Right lobe of liver (tissue), 6 donors: ENCODE data around the gene MAF. TPM values are rescaled to one million over a fixed set of nuclear protein-coding genes. Genes with fewer than 3 reads are reported as not detected.

Experiments used
- ATAC-seq, 4 donors: fragments of 200-7000 bp; cut with Tn5 transposase; one replicate each; pipeline ENCODE4 v1.9.1; 2020; ENCODE audit warnings: mild to moderate bottlenecking in 4 of 4, moderate library complexity in 4 of 4
- DNase-seq, 3 donors: peaks; one replicate each; pipeline ENCODE4 v3.0.0-alpha.2; 2020
- H3K27ac ChIP-seq, 3 donors: fragments of 200-600 bp; one replicate each; pipeline ENCODE4 v1.8.0; 2022
- H3K27me3 ChIP-seq, 2 donors: fragments of 200-600 bp; one replicate each; pipeline ENCODE4 v1.8.0; 2022
- H3K36me3 ChIP-seq, 4 donors: fragments of 200-600 bp; sonication (generic) in 1 of 4; one replicate each; pipeline versions ENCODE4 v1.5.1 to v1.8.0; 2017 to 2022; ENCODE audit warnings: control low read depth in 1 of 4
- H3K4me1 ChIP-seq, 4 donors: fragments of 200-600 bp; sonication (generic) in 1 of 4; one replicate each; pipeline versions ENCODE4 v1.5.1 to v1.8.0; 2017 to 2022; ENCODE audit warnings: control low read depth in 1 of 4
- H3K4me3 ChIP-seq, 3 donors: fragments of 200-600 bp; one replicate each; pipeline ENCODE4 v1.8.0; 2022
- H3K9me3 ChIP-seq, 4 donors: fragments of 200-600 bp; sonication (generic) in 1 of 4; one replicate each; pipeline versions ENCODE4 v1.5.1 to v1.8.0; 2017 to 2022; ENCODE audit warnings: control low read depth in 1 of 4
- POLR2A ChIP-seq: fragments of 450-650 bp; IDR thresholded peaks from one replicate; pipeline ENCODE4 v1.6.1; 2017; ENCODE audit warnings: antibody characterized with exemption, mild to moderate bottlenecking
- WGBS: methylation state at CpG from one replicate; pipeline ENCODE4 v1.1.6; 2018; ENCODE audit warnings: low coverage, low lambda C conversion rate; ENCODE audit not compliant: insufficient coverage; ENCODE audit errors: missing lambda C conversion rate; 5-methylcytosine and 5-hydroxymethylcytosine counted together
- intact Hi-C, 2 donors: fragments of 100-400 bp; cut with DNase I; formaldehyde crosslinking; loops; one replicate each; pipeline versions ENCODE4 v1.11.2 to v1.14.1; 2022
- total RNA-seq, 6 experiments: library from RNA; depleted of rRNA in 2 of 6; stranded (reverse); fragments of >200 nt in 2 of 6; fragmentation: NEBNext Ultra II Directional in 3 of 6; extraction: Animal tissue kit (Norgen Biotek cat#: 25700) in 3 of 6; gene quantifications; one replicate each; pipeline versions ENCODE4 v1.1.0 to v1.2.4, GENCODE V29; 2016 to 2023
- TF ChIP-seq, protein P1 (sequence below), 4 donors: fragments of 200-600 bp in 3 of 4; fragments of 450-650 bp in 1 of 4; IDR thresholded peaks; one replicate each; pipeline versions ENCODE4 v1.5.1 to v1.8.0; 2016 to 2022; ENCODE audit warnings: antibody characterized with exemption in 4 of 4, mild to moderate bottlenecking in 2 of 4
- donor health status: DM: no; HTN: yes; CAD: no.
- donor health status: DM: no; HTN: no; CAD: no.
- donor health status: DM: no; HTN: no; CAD: no.
- donor health status: DM: no; HTN: yes; CAD: no.
- donor health status: DM: no; HTN: yes; CAD: no.

MAF gene
- total RNA-seq, 6 experiments from 2014 or later, result 19.0 to 43.8 (median 27.7) TPM

- Histone ChIP-seq H3K27ac (no peak overlapping the region), H3K36me3 (no peaks in the 10 kb centered on the region), H3K4me3 (no peak overlapping the region), H3K9me3 (no peaks in the 10 kb centered on the region), H3K4me1 (no peaks in the 10 kb centered on the region), H3K27me3 (no peaks in the 10 kb centered on the region)
- intact Hi-C loops, result no loop called here
- TF ChIP-seq, protein P1, sequence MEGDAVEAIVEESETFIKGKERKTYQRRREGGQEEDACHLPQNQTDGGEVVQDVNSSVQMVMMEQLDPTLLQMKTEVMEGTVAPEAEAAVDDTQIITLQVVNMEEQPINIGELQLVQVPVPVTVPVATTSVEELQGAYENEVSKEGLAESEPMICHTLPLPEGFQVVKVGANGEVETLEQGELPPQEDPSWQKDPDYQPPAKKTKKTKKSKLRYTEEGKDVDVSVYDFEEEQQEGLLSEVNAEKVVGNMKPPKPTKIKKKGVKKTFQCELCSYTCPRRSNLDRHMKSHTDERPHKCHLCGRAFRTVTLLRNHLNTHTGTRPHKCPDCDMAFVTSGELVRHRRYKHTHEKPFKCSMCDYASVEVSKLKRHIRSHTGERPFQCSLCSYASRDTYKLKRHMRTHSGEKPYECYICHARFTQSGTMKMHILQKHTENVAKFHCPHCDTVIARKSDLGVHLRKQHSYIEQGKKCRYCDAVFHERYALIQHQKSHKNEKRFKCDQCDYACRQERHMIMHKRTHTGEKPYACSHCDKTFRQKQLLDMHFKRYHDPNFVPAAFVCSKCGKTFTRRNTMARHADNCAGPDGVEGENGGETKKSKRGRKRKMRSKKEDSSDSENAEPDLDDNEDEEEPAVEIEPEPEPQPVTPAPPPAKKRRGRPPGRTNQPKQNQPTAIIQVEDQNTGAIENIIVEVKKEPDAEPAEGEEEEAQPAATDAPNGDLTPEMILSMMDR (IDR thresholded peaks at IDR 0.05), result no peak
- no peak for TF ChIP-seq POLR2A
- ATAC-seq (no peak), DNase-seq (no peak)
- WGBS, result no CpG with 5 or more reads among the region's 2 CpGs
Observed at GRCh38 chr16:79550373-79550772, 50.2 kb downstream of the MAF start.

DNA sequence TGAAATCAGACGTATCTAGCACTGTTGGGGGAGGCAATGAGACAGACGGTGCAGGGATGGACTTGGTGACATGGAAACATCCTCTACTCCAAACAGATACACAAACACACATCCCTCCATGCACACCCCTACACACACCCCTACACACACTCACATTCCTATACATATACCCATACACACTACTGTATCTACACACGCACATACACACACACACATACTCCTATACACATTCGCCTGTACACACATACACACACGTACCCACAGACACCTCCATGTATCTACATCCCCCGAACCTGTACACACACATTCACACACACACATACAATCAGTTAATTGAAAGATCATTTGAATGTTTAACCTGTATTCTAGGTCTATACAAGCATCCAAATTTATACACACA is 53.5 kb downstream of the MAF start:
- WGBS, result 84% methylated on average over 6 of the region's 6 CpGs
- H3K4me3 ChIP-seq, result no peak overlapping the region
- DNase-seq (no peak), ATAC-seq (no peak)
- no peaks in the 10 kb centered on the region for H3K9me3 ChIP-seq
- TF ChIP-seq, protein P1 (IDR thresholded peaks at IDR 0.05), result no peak
- H3K36me3 ChIP-seq, result no peaks in the 10 kb centered on the region
- no peaks in the 10 kb centered on the region for H3K27me3 ChIP-seq
- H3K4me1 ChIP-seq, result peaks cover 0 to 8% (median 0%) of the 10 kb centered on the region in 4 donors
- intact Hi-C loops, result no loop called here
- H3K27ac ChIP-seq, result no peak overlapping the region
